Upper lobe of left lung (tissue), 6 donors: ENCODE data around the gene ROGDI. TPM values are rescaled to one million over a fixed set of nuclear protein-coding genes. Genes with fewer than 3 reads are reported as not detected.

Source experiments
- ATAC-seq, 2 donors: fragments of 200-7000 bp; cut with Tn5 transposase; one replicate each; pipeline ENCODE4 v1.9.1; 2022; ENCODE audit warnings: mild to moderate bottlenecking in 2 of 2, moderate library complexity in 2 of 2; ENCODE audit not compliant: low FRiP score in 2 of 2
- DNase-seq, 2 donors: peaks; one replicate each; pipeline ENCODE4 v3.0.0-alpha.2; 2019 to 2020
- H3K27ac ChIP-seq, 4 donors: fragments of 200-600 bp; sonication (generic); one replicate each; pipeline ENCODE4 v1.5.1; 2016 to 2019
- H3K27me3 ChIP-seq, 4 donors: fragments of 200-600 bp; sonication (generic); one replicate each; pipeline ENCODE4 v1.5.1; 2017 to 2019
- H3K36me3 ChIP-seq, 4 donors: fragments of 200-600 bp; sonication (generic); one replicate each; pipeline ENCODE4 v1.5.1; 2016 to 2019
- H3K4me1 ChIP-seq, 4 donors: fragments of 200-600 bp; sonication (generic); one replicate each; pipeline ENCODE4 v1.5.1; 2018 to 2019
- H3K4me3 ChIP-seq, 4 donors: fragments of 200-600 bp; sonication (generic); one replicate each; pipeline ENCODE4 v1.5.1; 2017 to 2019; ENCODE audit warnings: mild to moderate bottlenecking in 2 of 4, moderate library complexity in 1 of 4
- H3K9me3 ChIP-seq, 4 donors: fragments of 200-600 bp; sonication (generic); one replicate each; pipeline ENCODE4 v1.5.1; 2018 to 2019
- EP300 ChIP-seq, 4 donors: sonication (generic); formaldehyde crosslinking; IDR thresholded peaks; one replicate each; pipeline ENCODE4 v1.5.1; 2017; ENCODE audit warnings: antibody characterized with exemption in 4 of 4, control low read depth in 2 of 4
- POLR2A ChIP-seq, 4 donors: fragments of 450-650 bp; IDR thresholded peaks; one replicate each; pipeline ENCODE4 v1.5.1; 2016 to 2017; ENCODE audit warnings: antibody characterized with exemption in 4 of 4, mild to moderate bottlenecking in 2 of 4
- POLR2AphosphoS5 ChIP-seq, 2 donors: sonication (generic); formaldehyde crosslinking; IDR thresholded peaks; one replicate each; pipeline ENCODE4 v1.5.1; 2017; ENCODE audit warnings: antibody characterized with exemption in 2 of 2
- WGBS, 2 donors: methylation state at CpG; one replicate each; pipeline ENCODE4 v1.1.5; 2017 to 2018; 5-methylcytosine and 5-hydroxymethylcytosine counted together
- total RNA-seq, 6 donors: library from RNA; depleted of rRNA in 4 of 6; stranded (reverse); fragments of >200 nt in 4 of 6; gene quantifications; one replicate each; pipeline versions ENCODE4 v1.1.0 to v1.2.1, GENCODE V29; 2016 to 2021
- TF ChIP-seq, protein P1 (sequence below), 6 experiments: fragments of 450-650 bp in 4 of 6; fragments of 200-600 bp in 2 of 6; sonication (generic) in 2 of 6; IDR thresholded peaks; one replicate each; pipeline ENCODE4 v1.5.1; 2016 to 2019; ENCODE audit warnings: antibody characterized with exemption in 6 of 6
- donor health status: DM: no; HTN: no; CAD: no; lungs with moderate emphysema.
- donor health status: DM: no; HTN: yes; CAD: no; lungs with severe emphysema.

ROGDI gene
- total RNA-seq, 6 donors from 2014 or later: 19.2 to 59.7 (median 33.1) TPM

DNA sequence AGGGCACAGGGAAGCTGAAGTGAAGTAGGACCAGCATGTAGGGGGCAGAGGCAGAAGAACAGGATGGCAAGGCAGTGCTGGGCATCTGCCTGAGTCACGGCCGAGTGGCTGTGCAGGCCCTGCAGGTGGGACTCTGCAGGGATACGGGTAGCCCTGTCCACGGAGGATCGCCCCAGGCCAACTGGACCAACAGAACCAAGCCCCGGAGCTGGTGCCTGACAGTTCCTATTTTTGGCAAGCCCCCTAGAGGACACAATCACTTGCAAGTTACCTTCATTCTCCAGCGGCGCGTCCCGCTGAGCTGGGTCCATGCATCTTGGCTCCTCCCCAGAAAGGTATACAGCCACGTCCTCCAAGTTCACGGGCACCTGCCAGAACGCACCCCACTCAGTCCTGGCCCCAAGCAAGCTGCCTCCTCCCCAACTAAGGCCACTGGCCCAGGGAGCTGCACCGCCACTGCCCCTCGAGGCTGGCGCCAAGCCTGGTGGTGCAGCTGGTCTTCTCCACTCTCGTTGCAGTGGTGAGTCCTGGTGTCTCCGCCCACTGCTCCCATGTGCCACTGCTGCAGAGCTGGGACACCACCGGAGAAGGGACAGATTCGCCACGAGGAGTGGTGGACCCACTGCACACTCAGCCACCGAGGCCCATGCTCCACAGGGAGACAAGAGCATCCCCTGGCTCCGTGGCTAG, 42.1 kb downstream of the ROGDI start:
- Histone ChIP-seq H3K4me1 (peaks cover 3 to 7% (median 6%) of the 10 kb centered on the region in 4 donors), H3K9me3 (no peaks in the 10 kb centered on the region), H3K27ac (no peak overlapping the region), H3K27me3 (no peaks in the 10 kb centered on the region), H3K36me3 (peaks cover 18 to 95% (median 75%) of the 10 kb centered on the region in 4 donors), H3K4me3 (no peak overlapping the region)
- WGBS, 2 donors: 98% methylated on average over 7 to 16 of the region's 23 CpGs
- TF ChIP-seq POLR2A (IDR thresholded peaks at IDR 0.05): no peak
- TF ChIP-seq EP300 (IDR thresholded peaks at IDR 0.05): no peak
- TF ChIP-seq POLR2AphosphoS5 (IDR thresholded peaks at IDR 0.05): no peak
- TF ChIP-seq, protein P1, sequence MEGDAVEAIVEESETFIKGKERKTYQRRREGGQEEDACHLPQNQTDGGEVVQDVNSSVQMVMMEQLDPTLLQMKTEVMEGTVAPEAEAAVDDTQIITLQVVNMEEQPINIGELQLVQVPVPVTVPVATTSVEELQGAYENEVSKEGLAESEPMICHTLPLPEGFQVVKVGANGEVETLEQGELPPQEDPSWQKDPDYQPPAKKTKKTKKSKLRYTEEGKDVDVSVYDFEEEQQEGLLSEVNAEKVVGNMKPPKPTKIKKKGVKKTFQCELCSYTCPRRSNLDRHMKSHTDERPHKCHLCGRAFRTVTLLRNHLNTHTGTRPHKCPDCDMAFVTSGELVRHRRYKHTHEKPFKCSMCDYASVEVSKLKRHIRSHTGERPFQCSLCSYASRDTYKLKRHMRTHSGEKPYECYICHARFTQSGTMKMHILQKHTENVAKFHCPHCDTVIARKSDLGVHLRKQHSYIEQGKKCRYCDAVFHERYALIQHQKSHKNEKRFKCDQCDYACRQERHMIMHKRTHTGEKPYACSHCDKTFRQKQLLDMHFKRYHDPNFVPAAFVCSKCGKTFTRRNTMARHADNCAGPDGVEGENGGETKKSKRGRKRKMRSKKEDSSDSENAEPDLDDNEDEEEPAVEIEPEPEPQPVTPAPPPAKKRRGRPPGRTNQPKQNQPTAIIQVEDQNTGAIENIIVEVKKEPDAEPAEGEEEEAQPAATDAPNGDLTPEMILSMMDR (IDR thresholded peaks at IDR 0.05): no peak
- ATAC-seq: no peak
- DNase-seq: peak in 1 of 2 donors; percentile 68

DNA sequence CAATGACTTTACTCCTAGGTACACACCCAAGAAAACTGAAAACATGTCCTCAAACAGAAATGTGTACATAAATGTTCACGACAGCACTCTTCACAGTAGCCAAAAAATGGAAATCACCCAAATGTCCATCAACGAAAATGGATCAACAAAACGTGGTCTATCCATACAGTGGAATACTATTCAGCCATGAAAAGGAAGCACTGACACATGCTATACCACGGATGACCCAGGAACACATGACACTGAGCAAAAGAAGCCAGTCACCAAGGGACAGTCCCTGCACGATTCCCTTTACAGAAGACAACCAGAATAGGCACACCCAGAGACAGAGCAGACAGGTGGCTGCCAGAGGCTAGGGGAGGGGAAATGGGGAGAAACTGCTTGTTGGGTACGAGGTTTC, 46.7 kb downstream of the ROGDI start:
- TF ChIP-seq, protein P1 (IDR thresholded peaks at IDR 0.05): no peak
- TF ChIP-seq POLR2AphosphoS5 (IDR thresholded peaks at IDR 0.05) (no peak), EP300 (IDR thresholded peaks at IDR 0.05) (no peak), POLR2A (IDR thresholded peaks at IDR 0.05) (no peak)
- DNase-seq (no peak), ATAC-seq (no peak)
- H3K36me3 ChIP-seq: peaks cover 28 to 98% (median 79%) of the 10 kb centered on the region in 4 donors
- 91 to 98% methylated on average over 6 of the region's 6 CpGs for WGBS, 2 donors
- no peaks in the 10 kb centered on the region for H3K4me1 ChIP-seq
- H3K27ac ChIP-seq: no peak overlapping the region
- no peaks in the 10 kb centered on the region for H3K9me3 ChIP-seq
- H3K27me3 ChIP-seq: no peaks in the 10 kb centered on the region
- no peak overlapping the region for H3K4me3 ChIP-seq

DNA sequence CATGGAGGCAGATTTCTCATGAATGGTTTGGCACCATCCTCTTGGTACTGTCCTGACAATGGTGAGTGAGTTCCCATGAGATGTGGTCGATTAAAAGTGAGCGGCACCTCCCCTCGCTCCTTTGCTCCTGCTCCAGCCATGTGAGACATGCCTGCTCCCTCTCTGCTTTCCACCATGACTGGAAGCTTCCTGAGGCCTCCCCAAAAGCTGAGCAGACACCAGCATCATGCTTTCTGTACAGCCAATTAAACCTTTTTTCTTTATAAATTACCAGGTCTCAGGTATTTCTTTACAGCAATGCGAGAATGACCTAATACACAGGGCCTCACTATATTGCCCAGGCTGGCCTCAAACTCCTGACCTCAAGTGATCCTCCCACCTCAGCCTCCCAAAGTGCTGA, 47.6 kb downstream of the ROGDI start:
- H3K4me1 ChIP-seq: no peaks in the 10 kb centered on the region
- ATAC-seq: no peak
- 97 to 100% methylated on average over 4 of the region's 4 CpGs for WGBS, 2 donors
- TF ChIP-seq EP300 (IDR thresholded peaks at IDR 0.05) (no peak), POLR2AphosphoS5 (IDR thresholded peaks at IDR 0.05) (no peak), POLR2A (IDR thresholded peaks at IDR 0.05) (no peak)
- TF ChIP-seq, protein P1 (IDR thresholded peaks at IDR 0.05): no peak
- no peak for DNase-seq
- H3K36me3 ChIP-seq: peaks cover 22 to 96% (median 74%) of the 10 kb centered on the region in 4 donors
- no peak overlapping the region for H3K27ac ChIP-seq
- no peaks in the 10 kb centered on the region for H3K9me3 ChIP-seq
- H3K27me3 ChIP-seq: no peaks in the 10 kb centered on the region
- no peak overlapping the region for H3K4me3 ChIP-seq

DNA sequence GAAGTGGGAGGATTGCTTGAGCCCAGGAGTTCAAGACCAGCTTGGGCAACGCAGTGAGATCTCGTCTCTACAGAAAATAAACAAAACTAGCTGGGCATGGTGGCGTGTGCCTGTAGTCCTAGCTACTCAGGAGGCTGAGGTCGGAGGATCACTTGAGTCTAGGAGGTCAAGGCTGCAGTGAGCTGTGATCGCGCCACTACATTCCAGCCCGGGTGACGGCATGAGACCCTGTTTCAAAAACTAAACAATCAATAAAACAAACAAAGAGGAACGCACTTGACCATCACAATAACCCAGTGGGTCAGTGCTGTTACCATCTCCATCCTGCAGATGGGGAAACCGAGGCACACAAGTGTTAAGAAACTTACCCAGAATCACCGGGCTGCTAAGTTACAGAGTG, 49.2 kb downstream of the ROGDI start:
- TF ChIP-seq POLR2AphosphoS5 (IDR thresholded peaks at IDR 0.05) (no peak), EP300 (IDR thresholded peaks at IDR 0.05) (no peak), POLR2A (IDR thresholded peaks at IDR 0.05) (no peak)
- TF ChIP-seq, protein P1 (IDR thresholded peaks at IDR 0.05): no peak
- no peaks in the 10 kb centered on the region for H3K4me1 ChIP-seq
- no peak overlapping the region for H3K27ac ChIP-seq
- H3K36me3 ChIP-seq: peaks cover 17 to 86% (median 64%) of the 10 kb centered on the region in 4 donors
- no peaks in the 10 kb centered on the region for H3K9me3 ChIP-seq
- DNase-seq: no peak
- 91 to 94% methylated on average over 11 of the region's 11 CpGs for WGBS, 2 donors
- no peak for ATAC-seq
- no peak overlapping the region for H3K4me3 ChIP-seq
- H3K27me3 ChIP-seq: no peaks in the 10 kb centered on the region
